ENCODE results near the gene DHX34.
"Not testable (repeated sequence)": the region's sequence is repeated elsewhere in the genome, so short reads cannot be mapped to it uniquely, and the experiment has no call there.

DHX34 gene

GRCh38 chr19:47365455-47365854, 16.3 kb downstream of the DHX34 start:
- not testable (repeated sequence) for DNase-seq

- no peak for DNase-seq
Measured at GRCh38 chr19:47370045-47370611, 21.0 kb downstream of the DHX34 start.

GRCh38 chr19:47371261-47371660, 22.1 kb downstream of the DHX34 start:
- no peak for DNase-seq

GRCh38 chr19:47372603-47373002, 23.5 kb downstream of the DHX34 start:
- DNase-seq: no peak

- no peak for DNase-seq
Measured at GRCh38 chr19:47373246-47374240, 24.4 kb downstream of the DHX34 start.

DNA sequence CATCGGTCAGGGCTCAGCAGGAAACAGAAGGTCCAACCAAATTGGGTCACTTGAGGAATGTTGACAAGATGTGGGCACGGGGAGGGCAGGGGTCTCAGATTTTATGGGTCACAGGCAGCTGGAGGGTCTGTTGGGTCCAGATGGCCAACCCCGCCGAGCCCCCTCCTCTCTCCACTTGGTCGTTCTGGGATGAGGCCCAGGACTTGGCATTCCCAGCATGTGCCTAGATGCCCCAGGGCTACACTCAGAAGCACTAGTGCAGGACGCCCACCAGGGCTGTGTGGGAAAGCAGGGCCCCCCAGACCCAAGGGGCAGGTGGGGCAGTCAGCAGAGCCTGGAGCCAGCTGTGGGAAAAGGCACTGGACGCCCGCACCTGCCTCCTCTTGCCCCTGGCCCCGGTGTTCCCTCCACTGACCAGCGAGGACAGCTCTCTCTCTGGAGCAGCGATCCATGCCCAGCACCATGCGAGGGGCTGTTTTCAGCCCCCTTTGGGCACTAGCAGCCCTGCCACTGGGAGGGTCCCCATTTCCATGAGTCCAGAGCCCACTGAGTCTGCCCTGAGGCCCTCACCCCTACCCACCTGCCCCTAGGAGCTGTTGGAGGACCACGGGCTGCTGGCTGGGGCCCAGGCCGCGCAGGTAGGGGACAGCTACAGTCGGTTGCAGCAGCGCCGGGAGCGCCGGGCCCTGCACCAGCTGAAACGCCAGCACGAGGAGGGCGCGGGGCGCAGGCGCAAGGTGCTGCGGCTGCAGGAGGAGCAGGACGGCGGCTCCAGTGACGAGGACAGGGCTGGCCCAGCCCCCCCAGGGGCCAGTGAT, 26.0 kb downstream of the DHX34 start:
- DNase-seq: peak; percentile 25

DNA sequence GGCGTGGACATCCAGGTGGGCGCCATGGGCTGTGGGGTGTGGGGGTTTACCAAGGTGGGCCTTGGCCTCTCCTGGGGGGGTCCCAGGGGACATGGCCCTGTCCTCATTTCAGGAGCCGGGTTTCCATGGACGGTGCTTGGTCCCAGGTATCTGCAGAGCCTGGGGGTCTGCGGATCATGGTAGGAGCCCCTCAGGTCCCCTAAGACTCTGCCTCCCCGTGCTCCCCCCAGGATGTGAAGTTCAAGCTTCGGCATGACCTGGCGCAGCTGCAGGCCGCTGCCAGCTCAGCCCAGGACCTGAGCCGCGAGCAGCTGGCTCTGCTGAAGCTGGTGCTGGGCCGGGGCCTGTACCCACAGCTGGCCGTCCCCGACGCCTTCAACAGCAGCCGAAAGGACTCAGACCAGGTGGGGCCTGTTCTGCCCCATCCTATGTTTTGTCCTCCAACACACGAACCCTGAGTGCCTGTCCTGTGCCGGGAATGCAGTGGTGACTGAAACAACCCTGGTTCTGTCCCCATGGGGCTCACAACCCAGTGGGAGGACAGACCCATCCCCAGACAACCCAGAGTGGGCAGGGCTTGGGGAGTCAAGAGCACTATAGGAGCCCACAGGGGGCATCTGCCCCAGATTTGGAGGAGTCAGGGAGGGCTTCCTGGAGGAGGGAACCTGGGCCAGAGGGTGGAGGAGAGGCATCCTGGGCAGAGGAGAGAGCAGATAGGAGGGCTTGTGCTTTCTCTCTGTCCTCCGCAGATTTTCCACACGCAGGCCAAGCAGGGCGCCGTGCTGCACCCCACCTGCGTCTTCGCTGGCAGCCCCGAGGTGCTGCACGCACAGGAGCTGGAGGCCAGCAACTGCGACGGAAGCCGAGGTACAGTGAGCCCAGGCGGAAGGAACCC, 26.8 kb downstream of the DHX34 start:
- DNase-seq: no peak

DNA sequence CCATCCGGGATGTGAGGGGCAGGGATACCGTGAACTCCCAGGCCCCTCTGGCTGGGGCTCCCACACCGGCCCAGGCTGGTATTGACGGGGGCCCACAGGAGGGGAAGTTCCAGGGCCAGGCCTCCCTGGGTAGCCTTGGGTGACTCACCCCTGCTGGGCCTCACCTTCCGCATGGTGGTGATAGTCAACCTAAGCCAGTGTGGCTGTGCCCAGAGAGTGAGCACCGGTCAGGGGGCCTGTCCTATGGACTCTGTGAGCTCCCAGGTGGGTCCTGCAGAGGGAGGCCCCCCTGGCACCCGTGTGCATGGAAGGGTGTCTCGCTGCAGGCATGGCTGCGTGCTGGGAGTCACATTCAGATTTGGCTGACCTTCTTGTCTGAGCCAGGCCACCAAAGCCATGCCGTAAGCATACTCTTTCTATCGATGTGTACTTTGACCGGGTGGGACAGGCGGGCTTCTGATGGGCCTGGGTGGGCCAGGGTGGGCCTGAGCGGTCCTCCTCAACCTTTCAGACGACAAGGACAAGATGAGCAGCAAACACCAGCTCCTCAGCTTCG, 27.6 kb downstream of the DHX34 start:
- DNase-seq: no peak

GRCh38 chr19:47377208-47377701, 28.1 kb downstream of the DHX34 start:
- no peak for DNase-seq

GRCh38 chr19:47377801-47378200, 28.7 kb downstream of the DHX34 start:
- no peak for DNase-seq

DNA sequence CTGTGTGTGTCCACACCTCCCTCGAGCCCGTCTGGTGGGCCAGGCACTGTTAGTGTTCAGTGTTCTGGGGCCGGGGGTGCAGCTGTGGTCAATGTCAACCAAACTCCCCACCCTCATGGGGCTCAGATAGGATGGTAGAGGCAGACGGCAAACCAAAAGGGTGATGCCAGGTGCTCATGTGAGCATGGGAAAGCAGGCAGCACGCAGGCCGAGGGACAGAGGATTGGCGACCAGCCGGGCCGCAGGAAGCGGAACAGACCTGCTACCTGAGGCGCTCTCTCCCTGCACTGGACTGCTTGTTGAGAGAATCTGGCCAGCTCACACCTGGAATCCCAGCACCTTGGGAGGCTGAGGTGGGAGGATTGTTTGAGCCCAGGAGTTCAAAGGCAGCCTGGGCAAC, 29.1 kb downstream of the DHX34 start:
- no peak for DNase-seq

DNA sequence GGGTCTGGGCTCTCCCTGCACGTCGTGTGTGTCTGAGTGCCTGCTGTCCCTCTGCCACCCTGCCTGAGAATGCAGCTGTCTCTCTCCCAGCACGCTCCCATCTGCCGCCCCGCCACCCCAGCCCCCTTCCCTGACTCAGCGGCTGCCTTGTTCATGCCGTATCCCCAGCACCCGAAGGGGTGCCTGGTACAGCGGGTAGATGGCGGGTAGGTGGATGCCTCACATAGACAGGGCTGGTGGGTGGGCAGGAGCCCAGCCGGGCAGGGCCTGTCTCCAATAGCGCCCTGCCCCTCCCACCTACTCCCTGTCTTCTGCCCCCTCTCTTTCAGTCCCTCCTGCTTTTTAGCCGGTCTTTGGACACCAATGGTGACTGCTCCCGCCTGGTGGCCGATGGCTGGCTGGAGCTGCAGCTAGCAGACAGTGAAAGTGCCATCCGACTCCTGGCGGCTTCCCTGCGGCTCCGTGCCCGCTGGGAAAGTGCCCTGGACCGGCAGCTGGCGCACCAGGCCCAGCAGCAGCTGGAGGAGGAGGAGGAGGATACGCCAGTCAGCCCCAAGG, 30.3 kb downstream of the DHX34 start:
- peak; percentile 54 for DNase-seq

GRCh38 chr19:47380559-47380958, 31.4 kb downstream of the DHX34 start:
- no peak for DNase-seq

- no peak for DNase-seq
Measured at GRCh38 chr19:47381121-47381520, 32.0 kb downstream of the DHX34 start.

DNA sequence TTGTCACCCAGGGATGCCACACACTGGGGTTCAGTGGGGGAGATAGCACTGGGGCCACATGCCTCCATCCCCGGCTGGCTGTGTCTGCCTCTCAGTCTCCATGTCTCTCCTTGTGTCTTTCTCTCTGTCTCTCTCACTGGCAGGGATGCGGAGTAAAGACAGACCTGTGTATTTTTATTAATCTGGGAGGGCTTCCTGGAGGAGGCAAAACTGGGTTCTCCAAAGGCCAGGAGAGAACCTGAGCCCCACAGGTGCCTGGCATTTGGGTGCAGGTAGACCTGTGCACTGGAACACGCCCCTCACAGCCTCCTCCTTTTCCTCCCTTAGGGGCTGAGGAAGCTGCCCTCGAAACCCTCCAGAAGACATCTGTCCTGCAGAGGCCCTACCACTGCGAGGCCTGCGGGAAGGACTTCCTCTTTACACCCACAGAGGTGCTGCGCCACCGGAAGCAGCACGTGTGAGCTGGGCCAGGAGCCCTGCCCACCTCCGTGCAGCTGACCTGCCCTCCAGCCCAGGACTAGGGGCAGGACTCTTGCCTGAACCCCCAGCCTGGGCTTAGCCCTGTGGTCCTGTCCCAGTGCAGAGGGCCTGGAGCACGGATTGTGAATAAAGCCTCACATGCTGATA, 32.7 kb downstream of the DHX34 start:
- DNase-seq: no peak

DNA sequence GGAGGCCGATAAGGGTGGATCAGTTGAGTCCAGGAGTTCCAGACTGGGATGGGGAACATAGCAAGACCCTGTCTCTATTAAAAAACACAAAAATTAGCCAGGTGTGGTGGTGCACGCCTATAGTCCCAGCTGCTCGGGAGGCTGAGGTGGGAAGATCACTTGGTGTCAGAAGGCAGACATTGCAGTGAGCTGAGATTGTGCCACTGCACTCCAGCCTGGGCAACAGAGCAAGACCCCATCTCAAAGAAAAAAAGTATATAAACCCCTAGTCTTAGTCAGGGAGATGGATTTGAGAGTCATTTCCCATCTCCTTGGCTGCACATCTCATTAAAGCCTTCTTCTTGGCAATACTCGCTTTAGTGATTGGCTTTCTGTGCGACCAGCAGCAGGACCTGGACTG, 34.8 kb downstream of the DHX34 start:
- DNase-seq: not testable (repeated sequence)

DNA sequence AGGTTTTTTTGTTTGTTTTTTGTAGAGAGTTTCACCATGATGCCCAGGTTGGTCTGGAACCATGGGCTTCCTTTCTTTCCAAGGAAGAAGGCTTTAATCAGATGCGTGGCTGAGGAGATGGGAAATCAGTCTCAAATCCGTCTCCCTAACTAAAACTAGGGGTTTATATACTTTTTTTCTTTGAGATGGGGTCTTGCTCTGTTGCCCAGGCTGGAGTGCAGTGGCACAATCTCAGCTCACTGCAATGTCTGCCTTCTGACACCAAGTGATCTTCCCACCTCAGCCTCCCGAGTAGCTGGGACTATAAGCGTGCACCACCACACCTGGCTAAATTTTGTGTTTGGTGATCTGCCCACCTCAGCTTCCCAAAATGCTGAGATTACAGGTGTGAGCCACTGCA, 35.4 kb downstream of the DHX34 start:
- not testable (repeated sequence) for DNase-seq

DNA sequence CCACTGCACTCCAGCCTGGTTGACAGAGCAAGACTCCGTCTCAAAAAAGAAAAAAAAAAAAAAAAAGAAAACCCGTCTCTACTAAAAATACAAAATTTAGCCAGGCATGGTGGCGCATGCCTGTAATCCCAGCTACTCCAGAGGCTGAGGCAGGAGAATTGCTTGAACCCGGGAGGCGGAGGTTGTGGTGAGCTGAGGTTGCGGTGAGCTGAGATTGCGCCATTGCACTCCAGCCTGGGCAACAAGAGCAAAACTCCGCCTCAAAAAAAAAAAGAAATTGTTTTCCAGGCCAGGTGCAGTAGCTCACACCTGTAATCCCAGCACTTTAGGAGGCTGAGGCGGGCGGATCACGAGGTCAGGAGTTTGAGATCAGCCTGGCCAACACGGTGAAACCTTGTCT, 37.5 kb downstream of the DHX34 start:
- not testable (repeated sequence) for DNase-seq

GRCh38 chr19:47387623-47388022, 38.5 kb downstream of the DHX34 start:
- DNase-seq: not testable (repeated sequence)

- DNase-seq: not testable (repeated sequence)
Measured at GRCh38 chr19:47388721-47389120, 39.6 kb downstream of the DHX34 start.

DNA sequence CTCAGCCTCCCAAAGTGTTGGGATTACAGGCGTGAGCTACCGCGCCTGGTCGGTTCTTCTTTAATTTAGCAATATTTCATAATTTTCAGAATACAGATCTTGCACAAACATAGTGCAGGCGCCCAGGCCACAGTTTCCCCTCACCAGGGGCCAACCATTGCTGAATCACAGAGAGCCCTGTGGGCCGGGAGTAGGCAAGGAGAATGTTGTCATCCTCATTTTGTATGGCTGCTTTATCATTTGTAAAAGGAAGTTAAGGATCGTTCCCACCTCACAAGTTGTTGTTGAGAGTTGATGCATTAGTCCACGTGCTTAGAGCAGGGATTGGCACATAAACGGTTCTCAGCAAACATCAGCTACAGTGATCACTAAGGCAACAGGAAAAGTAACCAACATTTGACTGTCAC, 40.0 kb downstream of the DHX34 start:
- DNase-seq: no peak

All from retina (tissue), 1 donor.